Activated effector memory CD4-positive, alpha-beta T cell treated with Interleukin-2 at 50 U/mL for 16 hours (primary cell): ENCODE measurements around the gene MMP28.

Experiments
- DNase-seq: peaks from one replicate; pipeline ENCODE4 v3.0.0-alpha.2; 2020

Gene MMP28

DNA sequence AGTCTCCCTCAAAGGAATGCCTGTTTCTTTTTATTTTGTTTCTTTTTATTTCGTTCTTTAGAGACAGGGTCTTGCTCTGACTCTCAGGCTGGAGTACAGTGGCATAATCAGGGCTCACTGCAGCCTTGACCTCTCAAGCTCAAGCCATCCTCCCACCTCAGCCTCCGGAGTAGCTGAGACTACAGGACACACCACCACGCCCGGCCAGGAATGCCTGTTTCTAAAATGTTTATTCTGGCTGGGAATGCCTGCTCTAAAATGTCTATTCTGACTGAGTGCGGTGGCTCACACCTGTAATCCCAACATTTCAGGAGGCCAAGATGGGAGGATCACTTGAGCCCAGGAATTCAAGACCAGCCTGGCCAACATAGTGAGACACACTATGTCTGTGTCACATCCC lies 2.5 kb upstream of the MMP28 start:
- DNase-seq: no peak

DNA sequence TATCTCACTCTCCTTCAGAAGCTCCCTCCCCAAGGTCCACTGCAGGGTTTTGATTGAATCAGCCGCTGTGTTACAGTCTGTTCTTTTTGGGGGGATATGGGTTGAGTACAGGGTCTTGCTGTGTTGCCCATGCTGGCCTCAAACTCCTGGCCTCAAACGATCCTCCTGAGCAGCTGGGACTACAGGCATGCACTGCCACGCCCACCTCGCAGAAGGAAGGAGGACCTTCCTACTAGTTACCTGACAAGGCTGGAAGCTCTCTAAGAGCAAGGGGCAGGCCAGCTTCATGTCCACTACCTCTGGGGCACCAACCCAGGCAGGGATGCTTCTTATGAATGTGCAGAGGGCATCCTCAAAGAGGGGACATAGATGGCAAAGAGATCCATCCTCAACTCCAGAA lies 1.9 kb upstream of the MMP28 start:
- DNase-seq: no peak

DNA sequence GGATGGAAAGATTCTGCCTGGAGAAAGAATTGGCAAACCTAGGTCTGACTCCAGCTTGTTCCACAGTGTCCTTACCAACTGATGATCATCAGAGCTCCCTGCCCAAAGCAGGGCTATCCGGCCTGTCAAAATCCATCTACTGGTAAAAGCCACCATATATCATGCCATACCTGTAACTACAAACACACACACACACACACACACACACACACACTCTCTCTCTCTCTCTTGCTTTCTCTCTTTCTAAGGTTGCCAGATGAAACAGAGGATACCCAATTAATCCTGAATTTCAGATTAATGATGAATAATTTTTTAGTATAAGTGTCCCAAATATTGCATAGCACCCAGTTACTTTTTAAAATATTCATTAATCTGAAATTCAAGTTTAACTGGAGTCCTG lies 1.5 kb upstream of the MMP28 start:
- no peak for DNase-seq

DNA sequence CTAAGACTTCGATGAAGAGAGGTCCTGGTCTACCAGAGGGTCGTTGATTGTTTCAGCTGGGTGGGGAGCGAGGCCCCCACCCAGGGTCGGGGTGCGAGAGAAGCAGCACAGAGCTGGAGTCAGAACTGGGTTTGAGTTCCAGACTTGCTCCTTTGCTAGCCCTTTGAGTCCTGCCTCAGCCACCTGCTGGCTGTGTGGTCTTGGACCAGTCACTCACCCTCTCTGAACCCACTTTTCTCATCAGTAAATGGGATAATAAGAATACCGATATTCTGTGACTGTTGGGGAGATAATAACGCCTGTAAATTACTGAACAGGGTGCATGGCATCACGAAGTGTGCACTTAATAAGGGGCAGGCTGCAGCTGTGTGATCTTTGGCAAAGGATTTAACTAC lies 427 bp upstream of the MMP28 start:
- DNase-seq: no peak

DNA sequence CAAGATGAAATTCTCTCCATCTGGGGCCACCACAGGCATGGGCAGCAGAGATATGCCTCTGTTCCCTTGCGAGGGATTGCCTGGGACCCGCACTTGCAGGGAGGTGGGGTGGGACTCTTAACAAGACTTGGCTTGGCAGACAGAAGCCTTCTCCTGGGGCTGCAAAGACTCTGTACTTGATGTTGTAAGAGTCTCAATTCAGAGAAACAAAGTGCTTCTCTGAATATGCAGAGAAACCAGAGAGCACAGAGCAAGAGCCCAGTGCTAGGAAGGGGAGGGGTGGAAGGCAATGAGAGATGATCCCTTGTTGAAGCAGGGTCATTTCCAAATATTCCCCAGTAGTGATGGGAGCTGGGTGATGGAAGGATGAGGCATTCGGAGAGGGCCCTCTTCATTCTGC lies 2.2 kb downstream of the MMP28 start:
- DNase-seq: no peak

DNA sequence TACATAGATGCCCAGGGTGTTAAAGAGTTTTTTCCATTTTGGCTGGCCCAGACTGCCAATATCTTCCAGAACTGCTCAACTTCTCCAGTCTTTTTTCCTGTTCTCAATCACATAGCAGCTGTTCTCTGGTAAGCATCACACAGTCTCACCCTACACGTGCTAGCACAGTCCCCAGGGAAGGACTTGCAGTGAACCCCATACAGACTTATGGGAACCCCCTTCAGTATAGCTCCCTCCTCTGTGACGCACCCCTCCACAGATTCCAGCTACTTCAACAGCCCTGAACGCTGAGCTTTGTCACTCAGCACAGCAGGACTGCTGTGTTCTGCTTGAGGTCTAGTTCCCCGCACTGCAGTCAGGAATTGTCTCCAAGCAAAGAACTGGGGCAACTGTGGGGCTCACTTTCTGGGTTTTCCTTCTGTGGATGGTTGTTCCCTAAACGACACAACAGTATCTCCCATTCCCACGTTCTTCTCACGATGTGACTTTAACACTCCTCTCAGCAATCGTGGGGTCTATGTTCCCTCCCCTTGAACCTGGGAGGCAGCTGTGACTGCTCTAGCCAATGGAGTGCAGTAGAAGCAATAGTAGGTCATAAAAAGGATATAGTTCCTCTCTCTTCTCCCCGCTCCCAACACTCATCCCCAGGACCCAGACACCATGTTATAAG lies 3.6 kb downstream of the MMP28 start:
- DNase-seq: no peak

DNA sequence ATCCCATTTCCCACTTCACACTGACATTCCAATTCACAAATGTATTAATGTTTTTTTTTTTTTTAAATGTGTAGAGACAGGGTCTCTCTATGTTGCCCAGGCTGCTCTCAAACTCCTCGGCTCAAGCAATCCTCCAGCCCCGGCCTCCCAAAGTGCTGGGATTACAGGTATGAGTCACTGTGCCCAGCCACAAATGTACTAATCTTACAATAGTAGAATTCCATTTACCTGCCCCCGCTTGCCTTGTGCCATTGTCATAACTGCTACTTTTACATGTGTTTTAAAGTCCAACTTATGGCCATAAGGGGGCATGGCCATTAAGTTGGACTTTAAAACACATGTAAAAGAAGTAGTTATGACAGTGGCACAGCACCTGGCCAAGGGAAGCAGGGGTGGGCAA lies 4.6 kb downstream of the MMP28 start:
- no peak for DNase-seq

DNA sequence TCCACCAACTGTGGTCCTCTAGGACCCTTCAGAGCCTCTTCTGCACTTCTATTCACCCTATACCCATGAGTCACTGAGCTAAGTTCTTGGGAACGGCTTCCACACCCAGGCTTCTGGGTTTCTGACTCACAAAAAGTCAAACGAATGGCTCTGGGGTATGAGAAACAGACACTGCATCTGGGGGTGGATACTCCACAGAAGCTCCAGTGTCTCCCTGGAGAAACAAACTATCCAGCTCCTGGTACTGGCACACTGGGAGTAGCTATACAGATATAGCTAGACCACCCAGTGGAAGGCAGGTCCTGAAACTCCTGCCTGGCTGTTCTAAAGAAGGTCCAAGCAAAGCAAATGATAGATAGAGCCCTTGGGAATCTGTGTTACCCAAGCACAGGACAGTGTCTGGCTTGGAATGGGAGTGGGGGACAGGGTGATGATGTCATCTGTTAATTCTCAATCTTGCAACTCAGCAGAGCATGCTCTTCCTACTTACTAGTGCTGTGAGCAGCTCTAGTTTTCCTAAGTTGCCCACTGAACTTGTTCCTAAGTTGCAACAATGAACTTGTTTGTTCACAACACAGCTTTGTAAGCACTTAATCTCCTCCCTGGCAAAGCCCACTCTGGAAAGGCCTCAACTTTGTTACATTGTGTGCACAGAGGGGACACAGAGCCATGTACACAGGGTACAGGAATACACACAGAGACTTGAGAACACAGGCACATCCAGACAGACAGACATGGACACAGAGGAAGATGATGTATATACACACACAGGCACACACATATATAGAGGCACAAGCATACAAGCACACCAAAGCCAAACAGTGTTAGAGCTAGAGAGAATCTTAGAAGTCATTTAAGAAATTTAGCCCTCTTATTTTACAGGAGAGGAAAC lies 6.7 kb downstream of the MMP28 start:
- no peak for DNase-seq

DNA sequence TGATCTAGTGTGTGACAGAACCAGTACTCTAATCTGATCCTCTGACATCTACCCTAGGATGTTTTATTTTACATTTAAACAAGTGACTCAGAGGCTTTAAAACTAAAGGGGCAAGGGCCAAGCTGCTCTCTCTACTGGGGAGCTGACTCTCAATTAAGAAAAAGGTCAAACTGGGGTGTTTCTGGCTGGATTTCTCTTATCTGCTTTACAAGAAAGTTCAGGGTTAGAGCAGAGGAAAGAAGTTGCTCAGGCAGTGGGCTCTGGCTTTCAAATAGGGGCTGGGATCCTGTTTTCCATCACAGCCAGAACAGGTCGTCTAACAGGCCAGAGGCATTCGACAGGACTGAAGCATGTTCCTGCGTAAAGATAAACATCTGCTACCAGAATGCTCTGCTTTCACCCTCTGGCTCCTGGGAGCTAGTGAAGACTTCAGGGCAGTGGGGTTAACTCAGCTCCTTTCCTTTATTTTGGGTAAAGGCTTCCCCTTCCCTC lies 8.5 kb downstream of the MMP28 start:
- DNase-seq: no peak

DNA sequence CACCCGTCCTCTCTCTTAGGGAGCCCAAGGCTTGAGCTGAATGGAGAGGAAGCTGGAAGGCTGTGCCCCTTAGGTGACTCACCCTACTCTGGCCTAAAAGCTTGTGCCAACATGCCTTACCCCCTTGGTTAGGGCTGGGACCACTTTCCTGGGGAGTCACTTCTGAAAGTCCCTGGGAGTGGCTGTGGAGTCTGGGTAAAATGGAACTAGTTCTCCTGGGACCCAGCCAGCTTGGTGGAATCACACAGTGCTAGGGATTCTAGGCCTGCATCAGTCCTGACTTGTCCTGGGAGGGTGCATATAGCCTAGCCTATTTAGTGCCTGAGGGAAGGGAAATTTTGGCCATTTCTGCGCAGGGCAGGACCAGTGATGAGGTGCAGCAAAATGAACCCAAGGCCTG lies 10.5 kb downstream of the MMP28 start:
- DNase-seq: no peak

DNA sequence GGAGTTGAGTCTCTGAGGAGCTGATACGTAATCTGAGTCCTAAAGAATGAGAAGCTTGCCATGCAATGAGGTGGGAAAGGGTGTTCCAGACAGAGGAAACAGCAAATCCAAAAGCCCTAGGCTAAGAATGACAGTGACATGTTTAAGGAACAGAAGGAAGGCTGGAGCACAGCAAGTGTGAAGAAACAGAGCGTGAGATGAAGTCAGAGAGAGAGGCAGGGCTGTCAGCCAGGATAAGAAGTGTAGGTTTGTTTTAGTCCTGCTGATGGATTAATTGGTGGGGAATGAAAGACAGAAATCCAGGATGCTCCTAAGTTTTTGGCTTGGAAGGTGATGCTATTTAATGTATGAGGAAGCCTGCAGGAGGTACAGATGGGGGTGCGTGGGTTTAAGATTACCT lies 14.5 kb downstream of the MMP28 start:
- no peak for DNase-seq

DNA sequence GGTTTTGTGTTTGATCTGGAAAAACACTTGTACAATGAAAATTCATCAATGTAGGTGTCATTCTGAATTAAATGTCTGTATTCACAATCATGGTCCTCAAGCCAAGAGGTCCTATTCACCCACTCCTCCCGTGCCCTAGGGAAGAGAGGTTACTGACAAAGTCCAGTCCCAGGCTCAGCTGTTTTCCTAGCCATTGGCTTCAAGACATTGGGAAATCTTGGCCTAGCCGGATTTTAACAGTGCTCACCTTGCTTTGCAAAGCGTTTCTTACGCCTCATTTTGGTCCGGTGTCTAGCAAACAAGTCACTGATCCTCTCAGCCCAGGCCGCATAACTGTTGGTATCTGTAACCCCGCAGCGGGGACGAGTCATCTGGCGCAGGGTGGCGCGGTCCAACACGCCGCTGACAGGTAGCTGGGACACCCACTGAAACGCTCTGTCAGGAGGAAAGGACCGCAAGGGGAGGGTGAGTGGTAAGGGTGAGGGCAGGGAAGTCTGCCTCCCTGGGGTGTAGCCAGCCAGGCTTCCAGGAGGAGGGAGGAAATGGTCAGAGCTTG lies 16.7 kb downstream of the MMP28 start:
- DNase-seq: no peak

DNA sequence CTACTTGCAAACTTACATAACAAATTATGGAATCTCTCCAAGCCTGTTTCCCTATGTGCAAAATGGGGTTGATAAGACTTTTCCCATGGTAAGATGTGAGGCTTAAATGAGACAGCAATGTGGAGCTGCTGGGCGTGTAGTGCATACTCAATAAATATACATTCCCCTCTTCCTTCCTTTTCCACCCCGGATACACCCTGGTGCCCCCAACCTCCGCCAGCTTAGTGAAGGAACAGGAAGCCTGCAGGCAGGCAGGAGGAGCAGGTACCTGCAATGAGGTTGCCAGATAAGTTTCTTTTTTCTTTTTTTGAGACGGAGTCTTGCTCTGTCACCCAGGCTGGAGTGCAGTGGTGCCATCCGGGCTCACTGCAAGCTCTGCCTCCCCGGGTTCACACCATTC lies 19.9 kb downstream of the MMP28 start:
- DNase-seq: no peak

DNA sequence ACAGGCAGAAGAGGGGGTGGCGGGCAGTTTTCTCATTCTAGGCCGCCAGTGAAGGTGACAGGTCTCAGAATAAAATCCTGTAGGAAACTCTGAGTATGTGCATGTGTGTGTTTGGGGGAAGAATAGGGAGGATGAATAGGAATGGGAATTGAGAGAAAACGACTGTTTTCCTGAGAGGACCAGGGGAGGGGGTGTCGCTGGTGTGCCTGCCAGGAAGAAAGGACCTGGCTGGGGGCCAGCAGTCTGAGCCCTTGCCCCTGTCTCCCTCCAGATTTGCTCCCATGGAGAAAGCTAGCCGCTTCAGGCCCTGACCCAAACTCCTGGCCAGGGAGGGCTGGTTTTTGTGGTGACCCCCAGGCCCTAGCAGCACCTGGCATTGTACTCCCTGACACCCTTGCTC lies 20.4 kb downstream of the MMP28 start:
- no peak for DNase-seq

DNA sequence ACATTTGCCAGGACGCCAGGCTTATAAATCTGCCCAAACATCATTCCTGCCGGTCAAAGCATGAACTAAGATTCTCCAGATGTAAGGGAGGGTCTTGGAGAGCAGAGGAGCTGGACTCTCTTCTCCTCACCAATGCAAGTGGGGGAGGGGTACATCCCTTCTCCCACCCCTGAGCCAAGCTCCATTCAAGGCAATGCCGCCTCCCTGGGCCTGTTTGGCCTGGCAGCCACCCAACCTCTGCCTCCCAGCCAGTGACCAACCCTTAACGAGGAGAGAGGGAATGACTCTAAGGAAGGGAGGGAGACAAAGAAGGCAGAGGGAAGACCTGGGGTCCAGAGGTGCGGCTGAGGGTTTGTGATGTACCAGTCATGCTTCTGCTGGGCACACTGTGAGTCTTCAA lies 20.9 kb downstream of the MMP28 start:
- DNase-seq: no peak

DNA sequence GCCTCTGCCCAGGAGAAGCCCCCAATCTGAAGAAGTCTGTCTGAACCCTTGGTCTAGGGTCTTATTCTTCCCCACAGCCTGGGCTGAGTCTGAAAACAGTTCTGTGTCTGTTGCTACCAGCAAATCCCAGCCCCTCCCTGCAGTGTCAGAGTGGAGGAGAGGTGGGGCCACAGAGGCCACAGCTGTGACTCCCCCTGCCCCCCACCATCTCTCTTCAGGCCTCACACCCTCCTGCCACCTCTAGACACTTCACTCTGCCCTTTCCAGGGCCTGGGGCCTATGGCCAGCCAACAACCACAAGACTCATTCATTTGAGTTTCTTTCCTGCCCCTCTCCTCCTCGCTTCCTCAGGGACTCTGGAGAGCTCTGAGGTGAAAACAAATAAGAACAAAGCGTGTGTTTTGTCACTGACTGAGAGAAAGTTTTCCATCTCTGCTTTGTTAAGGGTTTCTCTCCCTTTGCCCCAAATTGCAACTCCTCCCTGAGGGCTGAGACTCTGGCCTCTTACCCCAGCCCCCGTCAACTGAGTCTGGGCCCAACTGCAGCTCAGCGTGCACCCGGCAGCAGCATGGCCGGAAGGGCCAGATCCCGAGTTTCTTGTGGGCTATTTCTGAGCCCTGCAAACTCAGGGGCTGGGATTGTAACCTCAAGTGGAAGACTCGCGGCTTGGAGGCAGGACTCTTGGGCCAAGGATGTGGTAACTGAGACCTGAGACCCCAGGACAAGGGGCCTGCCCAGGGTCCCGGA lies 21.6 kb downstream of the MMP28 start:
- no peak for DNase-seq

DNA sequence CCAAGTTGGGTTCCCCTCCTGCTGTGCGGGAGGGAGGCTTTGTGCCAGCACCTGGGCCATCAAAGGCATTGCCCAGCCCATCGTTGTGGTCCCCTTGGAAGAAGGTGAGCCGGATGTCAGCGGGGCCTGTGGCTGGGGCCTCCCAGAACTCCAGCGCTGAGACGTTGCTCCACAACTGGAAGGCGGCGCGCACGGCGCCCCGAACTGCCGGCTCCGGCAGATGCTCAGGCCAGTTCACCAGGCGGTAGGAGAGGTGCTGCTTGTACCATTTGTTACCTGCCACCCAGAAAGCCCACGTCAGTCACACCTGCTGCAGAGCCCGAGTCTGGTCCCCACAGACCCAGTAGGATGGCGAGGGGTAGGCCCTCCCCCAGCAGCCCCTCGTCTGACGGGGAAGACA lies 22.3 kb downstream of the MMP28 start:
- no peak for DNase-seq

DNA sequence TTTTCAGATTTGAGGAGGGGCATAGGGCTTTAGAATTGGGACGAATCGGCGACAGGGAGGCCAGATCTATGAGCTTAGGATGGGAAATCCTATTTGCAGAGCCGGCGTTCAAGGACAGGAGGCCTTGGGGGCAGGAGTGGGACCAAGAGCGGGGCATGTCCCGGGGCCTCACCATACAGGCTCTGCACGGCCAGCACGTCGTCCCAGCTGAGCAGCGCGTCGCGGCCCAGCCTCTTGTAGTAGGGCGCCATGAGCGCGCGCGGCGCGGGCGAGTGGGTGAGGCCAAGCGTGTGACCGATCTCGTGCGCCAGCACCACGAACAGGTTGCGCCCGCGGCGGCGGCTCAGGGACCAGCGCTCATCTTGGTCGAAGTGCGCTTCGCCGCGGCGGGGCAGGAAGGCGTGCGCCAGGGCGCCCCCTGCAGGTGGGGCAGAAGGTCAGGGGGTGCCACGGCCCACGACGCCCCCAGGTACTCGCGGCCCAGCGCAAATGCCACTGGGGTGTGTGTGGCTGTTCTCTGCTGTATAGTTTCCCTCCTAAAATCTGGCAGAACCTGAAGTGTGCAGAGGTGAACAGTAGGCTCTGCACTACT lies 25.4 kb downstream of the MMP28 start:
- no peak for DNase-seq

DNA sequence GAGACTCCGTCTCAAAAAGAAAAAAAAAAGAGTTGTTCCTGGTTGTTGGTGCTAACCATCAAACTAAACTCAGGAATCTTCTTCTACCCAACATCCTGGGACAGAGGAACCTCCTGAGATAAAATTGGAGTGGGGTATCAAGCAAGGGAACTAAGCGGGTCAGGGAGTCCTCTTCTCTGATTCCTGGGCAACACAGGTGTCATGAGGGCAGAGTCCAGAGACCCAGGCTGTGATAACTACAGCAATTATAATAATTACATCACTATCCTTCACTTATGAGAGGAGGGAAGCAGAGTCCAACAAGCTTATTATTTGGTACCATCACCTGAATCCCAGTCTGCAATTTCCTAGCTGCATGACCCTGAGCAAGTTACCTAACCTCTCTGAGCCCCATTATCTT lies 26.6 kb downstream of the MMP28 start:
- DNase-seq: no peak

DNA sequence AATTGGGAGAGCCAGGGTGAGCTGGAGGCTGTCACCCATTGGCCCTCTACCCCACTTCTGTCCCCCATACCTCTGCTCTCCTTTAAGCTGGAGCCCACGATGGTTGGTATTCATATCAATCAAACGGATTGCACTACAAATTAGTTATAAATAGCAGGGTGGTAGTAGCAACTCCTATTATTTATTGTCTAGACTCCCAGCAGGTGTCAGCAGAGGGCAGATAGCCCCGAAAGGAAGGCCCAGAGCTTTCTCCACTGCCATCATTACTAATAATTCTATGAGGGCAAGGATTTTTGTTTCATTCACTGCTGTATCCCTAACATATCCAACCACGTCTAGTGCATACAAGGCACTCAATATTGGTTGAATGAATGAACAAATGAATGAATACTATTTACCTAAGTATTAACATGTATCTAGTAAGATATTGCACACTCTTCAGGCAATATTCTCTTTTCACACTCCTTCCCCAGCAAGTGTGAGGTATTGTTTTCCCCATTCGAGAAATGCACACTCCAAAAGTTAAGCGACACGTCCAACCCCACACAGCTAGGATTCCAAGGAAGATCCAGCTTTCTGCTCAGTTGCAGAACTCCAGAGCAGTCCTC lies 28.4 kb downstream of the MMP28 start:
- no peak for DNase-seq

DNA sequence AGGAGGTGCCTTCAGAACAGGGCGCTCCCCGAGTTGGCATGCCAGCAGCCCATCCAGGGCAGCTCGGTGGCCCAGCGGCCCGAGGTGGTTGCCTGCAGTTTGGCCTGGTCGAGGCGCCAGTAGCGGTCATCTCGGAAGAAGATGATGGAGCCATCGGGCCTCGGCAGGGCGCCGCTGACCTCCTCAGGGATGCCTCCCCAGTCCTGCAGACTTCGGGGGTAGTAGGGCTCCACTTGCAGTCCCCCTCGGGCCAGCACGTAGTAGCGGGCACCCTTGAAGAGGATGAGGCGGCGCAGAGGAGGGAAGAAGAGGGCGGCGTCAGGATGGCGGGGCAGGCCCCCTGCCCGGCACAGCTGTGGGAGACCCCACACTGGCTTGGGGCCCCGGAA lies 29.0 kb downstream of the MMP28 start:
- no peak for DNase-seq

DNA sequence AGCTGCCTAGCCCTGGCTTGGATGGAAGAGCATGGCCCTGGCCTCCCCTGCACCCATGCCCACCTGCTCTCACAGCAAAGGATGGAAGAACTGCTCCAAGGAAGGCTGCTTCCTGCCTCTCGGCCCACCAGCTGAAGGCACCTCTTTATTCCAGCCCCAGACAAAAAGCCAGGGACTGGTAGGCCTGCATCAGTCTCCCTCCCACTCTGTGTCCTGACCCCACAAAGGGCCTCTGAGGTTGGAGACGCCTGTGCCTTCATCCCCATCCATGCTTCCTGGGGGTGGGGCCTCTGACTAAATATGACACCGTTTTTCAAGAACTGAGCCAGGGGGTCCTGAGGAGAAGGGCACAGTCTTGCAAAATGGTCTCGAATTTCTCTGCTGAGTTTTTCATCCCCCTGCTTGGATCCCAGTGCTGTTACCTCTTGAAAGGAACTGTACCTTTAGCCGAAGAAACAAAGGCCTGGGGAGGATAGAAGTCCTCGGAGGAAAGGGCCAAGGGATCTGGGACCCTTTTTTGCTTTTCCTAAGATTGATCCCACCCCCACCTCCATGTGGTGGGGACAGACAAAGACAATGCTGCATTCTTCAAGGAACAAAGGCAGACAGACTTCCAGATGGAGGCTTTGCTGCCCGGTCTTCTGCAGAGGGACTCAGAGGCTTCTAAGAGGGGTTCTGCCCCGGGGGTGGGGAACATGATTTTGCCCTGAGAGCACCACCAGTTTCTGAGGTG lies 29.5 kb downstream of the MMP28 start:
- no peak for DNase-seq
